AG09309 (cell line): ENCODE results near the gene MCC.

ENCODE experiments used
- DNase-seq: peaks from one replicate; pipeline ENCODE4 v3.0.0-alpha.2; 2010; ENCODE audit warnings: low read depth
- H3K4me3 ChIP-seq: 2 replicates; pipeline ENCODE4 v1.5.1; 2011; ENCODE audit warnings: mild to moderate bottlenecking, low read depth, low read length, moderate library complexity; ENCODE audit not compliant: control insufficient read depth
- CTCF ChIP-seq: IDR thresholded peaks from 2 replicates; pipeline ENCODE4 v1.5.1; 2011; ENCODE audit warnings: mild to moderate bottlenecking, low read depth, low read length, inconsistent platforms; ENCODE audit not compliant: insufficient read depth, control insufficient read depth; ENCODE audit errors: missing control alignments

Gene MCC

GRCh38 chr5:113119246-113119924 is 368.9 kb downstream of the MCC start:
- DNase-seq, result no peak
- H3K4me3 ChIP-seq, result no peak overlapping the region
- no peak for TF ChIP-seq CTCF

- no peak for DNase-seq
- no peak for TF ChIP-seq CTCF
- no peak overlapping the region for H3K4me3 ChIP-seq
Measured at GRCh38 chr5:113118765-113119164, 369.5 kb downstream of the MCC start.

- DNase-seq, result no peak
- TF ChIP-seq CTCF, result no peak
- no peak overlapping the region for H3K4me3 ChIP-seq
Measured at GRCh38 chr5:113118298-113118697, 370.0 kb downstream of the MCC start.

GRCh38 chr5:113117543-113118115 is 370.6 kb downstream of the MCC start:
- H3K4me3 ChIP-seq, result no peak overlapping the region
- TF ChIP-seq CTCF, result no peak
- DNase-seq, result no peak

GRCh38 chr5:113115956-113116355 is 372.3 kb downstream of the MCC start:
- DNase-seq, result no peak
- TF ChIP-seq CTCF, result no peak
- no peak overlapping the region for H3K4me3 ChIP-seq

- no peak for DNase-seq
- no peak for TF ChIP-seq CTCF
- no peak overlapping the region for H3K4me3 ChIP-seq
Measured at GRCh38 chr5:113115061-113115460, 373.2 kb downstream of the MCC start.

- DNase-seq, result no peak
- TF ChIP-seq CTCF, result no peak
- no peak overlapping the region for H3K4me3 ChIP-seq
Measured at GRCh38 chr5:113114559-113114958, 373.7 kb downstream of the MCC start.
